Activated CD8-positive, alpha-beta memory T cell treated with anti-CD3 and anti-CD28 coated beads for 24 hours (primary cell): ENCODE data around the gene TAF1.
A peak's percentile ranks its signal among the peaks of the same experiment; 100 is the strongest.
"Not testable (repeated sequence)": the region's sequence is repeated elsewhere in the genome, so short reads cannot be mapped to it uniquely, and the experiment has no call there.

Experiments
- DNase-seq: peaks from one replicate; pipeline ENCODE4 v3.0.0-alpha.2; 2020

Gene TAF1, protein sequence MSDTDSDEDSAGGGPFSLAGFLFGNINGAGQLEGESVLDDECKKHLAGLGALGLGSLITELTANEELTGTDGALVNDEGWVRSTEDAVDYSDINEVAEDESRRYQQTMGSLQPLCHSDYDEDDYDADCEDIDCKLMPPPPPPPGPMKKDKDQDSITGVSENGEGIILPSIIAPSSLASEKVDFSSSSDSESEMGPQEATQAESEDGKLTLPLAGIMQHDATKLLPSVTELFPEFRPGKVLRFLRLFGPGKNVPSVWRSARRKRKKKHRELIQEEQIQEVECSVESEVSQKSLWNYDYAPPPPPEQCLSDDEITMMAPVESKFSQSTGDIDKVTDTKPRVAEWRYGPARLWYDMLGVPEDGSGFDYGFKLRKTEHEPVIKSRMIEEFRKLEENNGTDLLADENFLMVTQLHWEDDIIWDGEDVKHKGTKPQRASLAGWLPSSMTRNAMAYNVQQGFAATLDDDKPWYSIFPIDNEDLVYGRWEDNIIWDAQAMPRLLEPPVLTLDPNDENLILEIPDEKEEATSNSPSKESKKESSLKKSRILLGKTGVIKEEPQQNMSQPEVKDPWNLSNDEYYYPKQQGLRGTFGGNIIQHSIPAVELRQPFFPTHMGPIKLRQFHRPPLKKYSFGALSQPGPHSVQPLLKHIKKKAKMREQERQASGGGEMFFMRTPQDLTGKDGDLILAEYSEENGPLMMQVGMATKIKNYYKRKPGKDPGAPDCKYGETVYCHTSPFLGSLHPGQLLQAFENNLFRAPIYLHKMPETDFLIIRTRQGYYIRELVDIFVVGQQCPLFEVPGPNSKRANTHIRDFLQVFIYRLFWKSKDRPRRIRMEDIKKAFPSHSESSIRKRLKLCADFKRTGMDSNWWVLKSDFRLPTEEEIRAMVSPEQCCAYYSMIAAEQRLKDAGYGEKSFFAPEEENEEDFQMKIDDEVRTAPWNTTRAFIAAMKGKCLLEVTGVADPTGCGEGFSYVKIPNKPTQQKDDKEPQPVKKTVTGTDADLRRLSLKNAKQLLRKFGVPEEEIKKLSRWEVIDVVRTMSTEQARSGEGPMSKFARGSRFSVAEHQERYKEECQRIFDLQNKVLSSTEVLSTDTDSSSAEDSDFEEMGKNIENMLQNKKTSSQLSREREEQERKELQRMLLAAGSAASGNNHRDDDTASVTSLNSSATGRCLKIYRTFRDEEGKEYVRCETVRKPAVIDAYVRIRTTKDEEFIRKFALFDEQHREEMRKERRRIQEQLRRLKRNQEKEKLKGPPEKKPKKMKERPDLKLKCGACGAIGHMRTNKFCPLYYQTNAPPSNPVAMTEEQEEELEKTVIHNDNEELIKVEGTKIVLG (N-terminal part only)

DNA sequence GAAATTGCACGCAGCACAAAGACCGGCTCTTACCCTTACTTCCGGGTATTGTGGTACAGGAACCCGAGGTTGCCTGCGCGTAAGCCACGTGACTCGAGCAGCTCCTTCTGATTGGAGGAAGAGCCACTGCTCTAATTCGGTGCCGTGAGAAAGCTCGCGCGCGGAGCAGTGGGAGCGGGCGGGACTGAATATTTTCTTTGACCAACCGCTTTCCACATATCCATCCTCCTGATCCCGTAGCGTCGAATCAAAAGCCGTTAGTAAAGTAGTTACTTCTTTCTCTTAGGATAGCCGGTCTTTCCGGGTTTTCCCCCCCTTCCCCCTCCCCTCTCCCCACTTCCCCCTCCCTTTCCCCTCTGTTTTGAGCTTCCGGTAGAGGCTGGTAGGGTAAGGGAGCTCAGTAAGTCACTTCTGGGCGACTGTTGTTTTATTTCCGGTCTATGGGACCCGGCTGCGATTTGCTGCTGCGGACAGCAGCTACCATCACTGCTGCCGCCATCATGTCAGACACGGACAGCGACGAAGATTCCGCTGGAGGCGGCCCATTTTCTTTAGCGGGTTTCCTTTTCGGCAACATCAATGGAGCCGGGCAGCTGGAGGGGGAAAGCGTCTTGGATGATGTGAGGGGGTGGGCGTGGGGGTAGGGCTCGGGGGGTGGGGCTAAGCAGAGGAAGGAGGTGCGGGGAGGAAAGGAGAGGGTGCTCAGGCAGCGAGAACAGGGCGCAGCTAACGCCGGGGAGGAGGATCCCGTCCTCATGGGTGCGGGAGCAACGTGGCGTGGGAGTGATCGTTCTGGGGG is at the start of gene TAF1:
TSS of gene TAF1 (plus strand) at position 483 of the 799 bp plus-strand sequence. CDS start at position 501, 18 bp downstream.
- DNase-seq: peak; percentile 85

DNA sequence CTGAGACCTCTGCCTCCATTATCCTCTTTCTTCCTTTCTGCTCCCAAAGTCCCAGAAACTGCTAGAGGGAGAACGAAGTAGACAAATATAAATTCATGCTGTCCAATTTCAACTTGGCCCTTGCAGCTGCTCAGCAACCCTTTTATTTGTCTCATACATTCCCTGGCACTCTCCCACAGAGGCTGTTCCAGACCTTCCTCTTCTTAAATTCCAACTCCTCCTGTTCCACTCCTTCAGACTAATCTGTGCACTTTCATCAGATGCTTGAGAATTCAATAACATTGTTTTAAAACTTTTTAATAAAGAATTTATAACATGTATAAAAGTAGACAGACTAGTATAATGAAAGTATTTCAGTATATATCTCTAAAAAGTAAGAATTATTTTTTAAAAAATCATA is 49.2 kb upstream of the TAF1 start:
- DNase-seq: not testable (repeated sequence)

DNA sequence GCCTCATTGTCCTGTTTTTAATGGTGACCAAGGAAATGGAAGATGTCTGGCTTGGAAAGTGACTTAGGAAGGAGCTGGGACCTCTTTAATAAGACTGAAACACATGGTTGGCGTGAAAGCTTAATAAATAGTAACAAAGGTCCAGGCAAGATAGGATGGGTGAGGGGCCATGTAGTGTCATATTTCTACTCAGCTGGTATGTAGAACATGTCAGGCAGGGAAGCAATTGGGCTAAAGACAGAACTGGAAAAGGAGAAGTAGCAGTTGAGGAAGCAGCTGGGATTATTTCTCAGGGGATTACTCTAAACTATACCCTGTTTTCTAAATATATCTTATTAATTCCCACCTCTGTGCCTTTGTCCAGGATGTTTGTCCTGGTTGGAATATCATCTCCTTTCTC is 46.0 kb upstream of the TAF1 start:
- no peak for DNase-seq

DNA sequence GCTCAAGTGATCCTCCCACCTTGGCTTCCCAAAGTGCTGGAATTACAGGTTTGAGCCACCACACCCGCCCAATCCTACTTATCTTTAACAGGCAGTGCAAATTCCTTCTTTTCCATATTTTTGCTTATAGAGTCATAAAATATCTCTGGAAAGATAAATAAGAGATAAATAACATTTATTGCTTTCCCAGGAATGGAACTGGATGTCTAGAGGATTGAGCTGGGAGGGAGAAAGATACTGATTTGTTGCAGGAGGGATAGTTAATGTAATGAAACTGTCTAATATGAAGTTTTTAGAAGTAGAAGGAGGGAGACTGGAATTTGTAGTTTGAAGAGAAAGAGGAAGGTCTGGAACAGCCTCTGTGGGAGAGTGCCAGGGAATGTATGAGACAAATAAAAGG is 44.4 kb upstream of the TAF1 start:
- DNase-seq: no peak

DNA sequence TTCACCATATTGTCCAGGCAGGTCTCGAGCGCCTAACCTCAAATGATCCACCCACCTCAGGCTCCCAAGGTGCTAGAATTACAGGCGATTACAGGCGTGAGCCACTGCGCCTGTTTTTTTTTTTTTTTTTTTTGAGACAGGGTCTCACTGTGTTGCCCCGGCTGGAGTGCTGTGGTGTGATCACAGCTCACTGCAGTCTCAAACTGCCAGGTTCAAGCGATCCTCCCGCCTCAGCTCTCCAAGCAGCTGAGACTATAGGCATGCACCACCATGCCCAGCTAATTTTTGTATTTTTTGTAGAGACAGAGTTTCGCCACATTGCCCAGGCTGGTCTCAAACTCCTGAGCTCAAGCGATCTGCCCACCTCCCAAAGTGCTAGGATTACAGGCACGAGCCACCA is 41.7 kb upstream of the TAF1 start:
- DNase-seq: not testable (repeated sequence)

DNA sequence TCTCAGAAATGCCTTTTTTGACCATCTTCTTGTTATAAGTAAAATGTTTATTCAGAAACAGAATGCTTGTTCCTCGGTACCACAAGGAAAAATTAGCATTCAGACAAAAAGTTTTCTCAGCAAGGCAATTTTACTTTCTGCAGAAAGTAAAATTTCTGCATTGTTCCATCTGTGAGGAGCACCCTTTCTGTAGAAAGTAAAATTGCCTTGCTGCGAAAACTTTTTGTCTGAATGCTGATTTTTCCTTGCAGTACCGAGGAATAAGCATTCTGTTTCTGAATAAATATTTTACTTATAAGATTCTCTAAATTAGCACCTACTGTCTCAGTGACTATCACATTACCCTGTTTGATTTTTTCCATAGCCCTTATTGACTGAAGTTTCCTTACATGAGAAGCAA is 39.8 kb upstream of the TAF1 start:
- DNase-seq: no peak

- not testable (repeated sequence) for DNase-seq
Measured at GRCh38 chrX:71349151-71349665, 16.9 kb upstream of the TAF1 start.

DNA sequence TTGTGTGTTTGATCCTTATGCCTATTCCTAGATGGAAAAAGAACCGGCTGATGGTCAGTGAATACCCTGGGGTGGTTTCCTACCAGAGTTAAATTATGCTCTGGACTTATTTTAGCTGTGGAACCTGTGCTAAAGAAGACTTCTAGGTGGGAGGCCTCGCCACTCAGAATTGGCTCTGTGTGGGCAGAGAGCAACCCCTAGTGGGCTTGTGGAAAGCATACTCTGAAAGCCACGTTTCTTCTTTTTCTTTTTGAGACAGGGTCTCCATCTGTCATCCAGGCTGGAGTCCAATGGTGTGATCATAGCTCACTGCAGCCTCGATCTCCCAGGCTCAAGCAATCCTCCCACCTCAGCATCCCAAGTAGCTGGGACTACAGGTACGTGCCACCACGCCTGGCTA is 16.3 kb upstream of the TAF1 start:
- DNase-seq: not testable (repeated sequence)

GRCh38 chrX:71352439-71352838 is 13.7 kb upstream of the TAF1 start:
- not testable (repeated sequence) for DNase-seq

- DNase-seq: no peak
Measured at GRCh38 chrX:71364221-71364620, 1.9 kb upstream of the TAF1 start.

DNA sequence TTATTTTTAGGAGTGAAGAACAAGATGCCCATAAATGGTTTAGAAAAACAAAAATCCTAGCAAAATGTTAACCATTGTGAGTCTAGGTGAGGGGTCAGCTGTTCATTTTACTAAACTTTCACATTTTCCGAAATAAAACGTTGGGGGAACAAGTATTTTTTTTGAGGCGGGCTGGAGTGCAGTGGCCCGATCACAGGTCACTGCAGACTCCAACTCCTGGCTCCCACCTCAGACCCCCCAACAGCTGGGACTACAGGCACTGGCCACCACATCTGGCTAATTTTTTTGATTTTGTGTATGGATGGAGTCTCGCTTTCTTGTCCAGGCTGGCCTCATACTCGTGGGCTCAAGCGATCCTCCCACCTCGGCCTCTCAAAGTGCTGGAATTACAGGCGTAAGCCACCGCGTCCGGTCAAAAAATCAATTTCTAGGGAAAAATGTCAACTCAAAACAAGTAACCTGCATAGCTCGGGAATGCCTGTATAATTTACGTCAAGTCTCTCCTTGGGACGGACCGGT is 742 bp upstream of the TAF1 start:
- no peak for DNase-seq

- peak; percentile 73 for DNase-seq
Measured at GRCh38 chrX:71366674-71367256, 608 bp downstream of the TAF1 start.

DNA sequence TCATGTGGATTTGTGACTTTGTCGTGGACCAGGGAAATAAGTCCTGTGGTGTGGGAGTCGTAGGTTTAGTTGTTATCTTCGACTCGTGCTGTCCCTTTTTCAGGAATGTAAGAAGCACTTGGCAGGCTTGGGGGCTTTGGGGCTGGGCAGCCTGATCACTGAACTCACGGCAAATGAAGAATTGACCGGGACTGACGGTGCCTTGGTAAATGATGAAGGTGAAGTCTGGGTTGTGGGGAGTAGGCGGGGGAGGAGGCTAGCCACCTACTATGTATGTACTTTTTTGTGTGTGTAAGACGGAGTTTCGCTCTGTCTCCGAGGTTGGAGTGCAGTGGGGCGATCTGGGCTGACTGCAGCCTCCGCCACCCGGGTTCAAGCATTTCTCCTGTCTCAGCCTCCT is 1.2 kb downstream of the TAF1 start:
- peak; percentile 57 for DNase-seq

DNA sequence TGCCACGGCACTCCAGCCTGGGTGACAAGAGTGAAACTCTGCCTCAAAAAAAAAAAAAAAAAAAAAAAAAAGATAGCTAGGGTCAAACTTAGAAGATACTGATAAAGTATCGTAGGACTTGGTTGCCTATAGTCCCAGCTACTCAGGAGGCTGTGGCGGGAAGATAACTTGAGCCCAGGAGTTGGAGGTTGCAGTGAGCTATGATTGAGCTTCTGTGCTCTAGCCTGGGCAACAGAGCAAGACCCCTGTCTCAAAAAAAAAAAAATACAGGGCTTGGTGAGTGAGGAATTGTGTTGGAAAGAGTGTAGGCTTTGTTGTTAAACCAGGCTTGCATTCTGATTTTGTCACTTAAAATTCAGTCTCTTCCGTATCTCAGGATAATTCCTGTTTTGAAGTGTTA is 6.2 kb downstream of the TAF1 start:
- DNase-seq: no peak

DNA sequence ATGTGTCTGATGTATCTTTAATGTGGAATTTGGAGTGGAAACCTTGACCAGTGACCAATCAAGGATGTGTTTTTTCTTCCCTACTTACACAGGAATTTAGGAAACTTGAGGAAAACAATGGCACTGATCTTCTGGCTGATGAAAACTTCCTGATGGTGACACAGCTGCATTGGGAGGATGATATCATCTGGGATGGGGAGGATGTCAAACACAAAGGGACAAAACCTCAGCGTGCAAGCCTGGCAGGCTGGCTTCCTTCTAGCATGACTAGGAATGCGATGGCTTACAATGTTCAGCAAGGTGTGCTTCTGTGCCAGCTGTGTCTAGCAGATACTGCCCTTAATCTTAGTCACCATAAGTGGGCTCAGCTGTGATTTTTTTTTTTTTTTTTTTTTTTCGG is 12.6 kb downstream of the TAF1 start:
- no peak for DNase-seq

- DNase-seq: not testable (repeated sequence)
Measured at GRCh38 chrX:71391725-71392124, 25.6 kb downstream of the TAF1 start.

DNA sequence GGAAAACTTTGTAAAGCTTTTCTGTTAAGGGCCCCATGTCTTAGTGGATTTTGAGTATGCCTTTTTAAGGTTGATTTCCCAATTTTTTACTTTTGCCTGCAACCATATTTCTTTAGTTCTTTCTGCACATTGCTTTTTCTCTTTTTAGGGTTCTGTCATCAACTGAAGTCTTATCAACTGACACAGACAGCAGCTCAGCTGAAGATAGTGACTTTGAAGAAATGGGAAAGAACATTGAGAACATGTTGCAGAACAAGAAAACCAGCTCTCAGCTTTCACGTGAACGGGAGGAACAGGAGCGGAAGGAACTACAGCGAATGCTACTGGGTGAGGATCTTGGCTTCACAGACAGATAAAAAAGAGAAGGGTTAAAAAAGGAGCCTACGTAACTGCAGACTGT is 27.8 kb downstream of the TAF1 start:
- no peak for DNase-seq

- DNase-seq: no peak
Measured at GRCh38 chrX:71396576-71396975, 30.4 kb downstream of the TAF1 start.

- DNase-seq: no peak
Measured at GRCh38 chrX:71400710-71401109, 34.6 kb downstream of the TAF1 start.

DNA sequence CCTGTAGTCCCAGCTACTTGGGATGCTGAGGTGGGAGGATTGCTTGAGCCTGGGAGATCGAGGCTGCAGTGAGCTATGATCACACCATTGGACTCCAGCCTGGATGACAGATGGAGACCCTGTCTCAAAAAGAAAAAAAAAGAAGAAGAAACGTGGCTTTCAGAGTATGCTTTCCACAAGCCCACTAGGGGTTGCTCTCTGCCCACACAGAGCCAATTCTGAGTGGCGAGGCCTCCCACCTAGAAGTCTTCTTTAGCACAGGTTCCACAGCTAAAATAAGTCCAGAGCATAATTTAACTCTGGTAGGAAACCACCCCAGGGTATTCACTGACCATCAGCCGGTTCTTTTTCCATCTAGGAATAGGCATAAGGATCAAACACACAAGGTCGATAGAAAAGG is 50.1 kb downstream of the TAF1 start:
- not testable (repeated sequence) for DNase-seq

- no peak for DNase-seq
Measured at GRCh38 chrX:71420686-71421085, 54.5 kb downstream of the TAF1 start.
